HuH-7 (cell line): ENCODE data around the gene ZBTB49.
"Not testable (repeated sequence)": the region's sequence is repeated elsewhere in the genome, so short reads cannot be mapped to it uniquely, and the experiment has no call there.

Experiments used
- DNase-seq: peaks from one replicate; pipeline ENCODE4 v3.0.0; 2011; ENCODE audit warnings: low spot score

The ZBTB49 gene

GRCh38 chr4:4325321-4325720 is 35.3 kb downstream of the ZBTB49 start:
- no peak for DNase-seq

- DNase-seq = no peak
These were observed 36.1 kb downstream of the ZBTB49 start for GRCh38 chr4:4326166-4326565.

GRCh38 chr4:4327652-4328121 is 37.6 kb downstream of the ZBTB49 start:
- peak; percentile 80 for DNase-seq

- DNase-seq = no peak
These were observed 38.2 kb downstream of the ZBTB49 start for GRCh38 chr4:4328206-4328605.

GRCh38 chr4:4328840-4329239 is 38.8 kb downstream of the ZBTB49 start:
- DNase-seq = no peak

- DNase-seq = no peak
These were observed 39.4 kb downstream of the ZBTB49 start for GRCh38 chr4:4329496-4329895.

GRCh38 chr4:4330794-4331193 is 40.7 kb downstream of the ZBTB49 start:
- no peak for DNase-seq

GRCh38 chr4:4332529-4332928 is 42.5 kb downstream of the ZBTB49 start:
- no peak for DNase-seq

- no peak for DNase-seq
These were observed 43.2 kb downstream of the ZBTB49 start for GRCh38 chr4:4333265-4333706.

- DNase-seq = peak; percentile 51
These were observed 44.9 kb downstream of the ZBTB49 start for GRCh38 chr4:4334798-4335520.

- no peak for DNase-seq
These were observed 48.4 kb downstream of the ZBTB49 start for GRCh38 chr4:4338210-4339001.

- DNase-seq = no peak
These were observed 49.5 kb downstream of the ZBTB49 start for GRCh38 chr4:4339504-4340085.

GRCh38 chr4:4341861-4342650 is 52.0 kb downstream of the ZBTB49 start:
- no peak for DNase-seq

GRCh38 chr4:4343038-4343437 is 53.0 kb downstream of the ZBTB49 start:
- no peak for DNase-seq

- no peak for DNase-seq
These were observed 55.0 kb downstream of the ZBTB49 start for GRCh38 chr4:4344915-4345527.

- no peak for DNase-seq
These were observed 57.5 kb downstream of the ZBTB49 start for GRCh38 chr4:4347585-4347984.

- DNase-seq = not testable (repeated sequence)
These were observed 58.5 kb downstream of the ZBTB49 start for GRCh38 chr4:4348585-4348984.

- no peak for DNase-seq
These were observed 59.8 kb downstream of the ZBTB49 start for GRCh38 chr4:4349867-4350266.

- DNase-seq = no peak
These were observed 60.9 kb downstream of the ZBTB49 start for GRCh38 chr4:4350909-4351308.

- no peak for DNase-seq
These were observed 65.3 kb downstream of the ZBTB49 start for GRCh38 chr4:4355302-4355701.
